Type B pancreatic cell (in vitro differentiated cells): ENCODE data around the gene CAMKMT. TPM values are rescaled to one million over a fixed set of nuclear protein-coding genes. Genes with fewer than 3 reads are reported as not detected.

Source experiments
- DNase-seq: peaks from one replicate; pipeline ENCODE4 v3.0.0; 2021; ENCODE audit warnings: mixed read lengths; ENCODE audit not compliant: unreplicated experiment; ENCODE audit errors: extremely low spot score
- H3K27ac Mint-ChIP-seq: 2 replicates; pipeline ENCODE4 v1.8.0; 2021; ENCODE audit warnings: mild to moderate bottlenecking, mixed read lengths
- H3K27me3 Mint-ChIP-seq: 2 replicates; pipeline ENCODE4 v1.8.0; 2021; ENCODE audit warnings: mixed read lengths
- H3K36me3 Mint-ChIP-seq: 2 replicates; pipeline ENCODE4 v1.8.0; 2021; ENCODE audit warnings: mixed read lengths
- H3K4me1 Mint-ChIP-seq: one replicate; pipeline ENCODE4 v1.8.0; 2021; ENCODE audit warnings: mixed read lengths; ENCODE audit not compliant: unreplicated experiment
- H3K4me3 Mint-ChIP-seq: 2 replicates; pipeline ENCODE4 v1.8.0; 2021; ENCODE audit warnings: mild to moderate bottlenecking, mixed read lengths
- H3K9me3 Mint-ChIP-seq: 2 replicates; pipeline ENCODE4 v1.8.0; 2021; ENCODE audit warnings: mixed read lengths
- CTCF ChIP-seq: fragments of 200-600 bp; sonication (generic); conservative IDR thresholded peaks from 2 replicates; pipeline ENCODE4 v1.5.0; 2021; ENCODE audit warnings: antibody characterized with exemption, mild to moderate bottlenecking
- total RNA-seq: library from RNA; stranded (reverse); gene quantifications from 2 replicates; pipeline ENCODE4 v1.2.1, GENCODE V29; 2021; ENCODE audit warnings: low replicate concordance

Gene CAMKMT
- total RNA-seq, 1 donor from 2014 or later: 7.7 TPM

GRCh38 chr2:44768438-44769236 is 406.9 kb downstream of the CAMKMT start:
- no peaks in the 10 kb centered on the region for H3K9me3 Mint-ChIP-seq
- H3K4me1 Mint-ChIP-seq: peaks cover 22% of the 10 kb centered on the region
- H3K4me3 Mint-ChIP-seq: peak overlapping the region; percentile 77
- H3K27me3 Mint-ChIP-seq: peaks cover 84% of the 10 kb centered on the region
- DNase-seq: no peak
- no peak for TF ChIP-seq CTCF
- no peaks in the 10 kb centered on the region for H3K36me3 Mint-ChIP-seq
- H3K27ac Mint-ChIP-seq: no peak overlapping the region

DNA sequence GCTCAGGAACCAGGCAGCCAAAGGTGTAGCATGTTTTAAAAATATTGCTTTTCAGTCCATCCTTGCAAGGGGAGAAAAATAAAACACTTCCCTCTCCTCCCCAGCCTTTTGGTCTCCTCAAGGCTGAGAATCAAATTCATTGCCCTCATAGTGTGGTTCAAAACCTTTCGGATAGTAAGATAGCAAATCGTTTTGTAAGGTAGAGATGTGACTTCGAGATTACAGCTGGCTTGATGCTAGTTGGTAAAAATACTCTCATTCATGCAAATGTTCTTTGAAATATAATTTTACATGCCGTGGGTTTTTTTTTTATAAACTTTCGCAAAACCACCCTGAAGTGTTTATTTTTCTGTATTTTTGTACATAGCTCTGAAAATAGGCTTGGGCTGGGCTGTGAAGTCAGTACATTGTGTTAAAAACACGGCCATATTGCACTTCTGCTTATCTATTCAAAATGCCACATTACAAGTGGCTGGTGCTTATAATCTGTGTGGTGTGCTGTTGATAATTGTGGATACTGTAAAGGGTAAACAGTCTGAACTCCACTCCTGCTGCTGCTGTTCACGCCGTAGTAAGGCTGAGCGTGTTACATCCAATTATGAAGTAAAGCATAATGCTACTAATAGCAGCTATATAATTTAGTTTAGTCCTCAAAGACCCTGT is 407.7 kb downstream of the CAMKMT start:
- peaks cover 79% of the 10 kb centered on the region for H3K27me3 Mint-ChIP-seq
- H3K9me3 Mint-ChIP-seq: no peaks in the 10 kb centered on the region
- H3K4me1 Mint-ChIP-seq: peaks cover 22% of the 10 kb centered on the region
- DNase-seq: no peak
- H3K36me3 Mint-ChIP-seq: no peaks in the 10 kb centered on the region
- no peak overlapping the region for H3K4me3 Mint-ChIP-seq
- no peak overlapping the region for H3K27ac Mint-ChIP-seq
- no peak for TF ChIP-seq CTCF

GRCh38 chr2:44770221-44771195 is 408.8 kb downstream of the CAMKMT start:
- Mint-ChIP-seq H3K4me3 (no peak overlapping the region), H3K27ac (no peak overlapping the region), H3K9me3 (no peaks in the 10 kb centered on the region), H3K36me3 (no peaks in the 10 kb centered on the region), H3K27me3 (peaks cover 79% of the 10 kb centered on the region), H3K4me1 (peaks cover 22% of the 10 kb centered on the region)
- TF ChIP-seq CTCF: no peak
- no peak for DNase-seq

DNA sequence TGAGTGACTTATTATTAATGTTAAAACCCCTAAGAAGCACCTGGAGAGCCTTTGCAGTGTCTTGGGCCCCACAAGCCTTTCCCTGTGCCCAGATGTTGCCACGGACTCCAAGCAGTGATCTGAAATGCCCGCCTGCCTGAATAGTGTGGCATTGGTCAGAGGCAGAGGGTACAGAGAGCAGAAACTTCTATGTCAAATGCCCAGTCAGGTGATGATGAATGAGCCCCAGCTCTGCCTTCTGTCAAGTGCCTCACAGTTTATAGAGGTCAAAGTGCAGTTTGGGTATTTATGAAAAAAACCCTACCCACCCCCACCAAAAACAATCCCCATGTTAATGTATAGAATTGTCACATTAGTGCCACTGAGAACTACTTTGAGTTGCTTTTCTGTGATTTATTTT is 409.8 kb downstream of the CAMKMT start:
- peaks cover 22% of the 10 kb centered on the region for H3K4me1 Mint-ChIP-seq
- DNase-seq: no peak
- TF ChIP-seq CTCF: no peak
- peaks cover 78% of the 10 kb centered on the region for H3K27me3 Mint-ChIP-seq
- no peaks in the 10 kb centered on the region for H3K36me3 Mint-ChIP-seq
- H3K27ac Mint-ChIP-seq: no peak overlapping the region
- no peaks in the 10 kb centered on the region for H3K9me3 Mint-ChIP-seq
- H3K4me3 Mint-ChIP-seq: no peak overlapping the region

DNA sequence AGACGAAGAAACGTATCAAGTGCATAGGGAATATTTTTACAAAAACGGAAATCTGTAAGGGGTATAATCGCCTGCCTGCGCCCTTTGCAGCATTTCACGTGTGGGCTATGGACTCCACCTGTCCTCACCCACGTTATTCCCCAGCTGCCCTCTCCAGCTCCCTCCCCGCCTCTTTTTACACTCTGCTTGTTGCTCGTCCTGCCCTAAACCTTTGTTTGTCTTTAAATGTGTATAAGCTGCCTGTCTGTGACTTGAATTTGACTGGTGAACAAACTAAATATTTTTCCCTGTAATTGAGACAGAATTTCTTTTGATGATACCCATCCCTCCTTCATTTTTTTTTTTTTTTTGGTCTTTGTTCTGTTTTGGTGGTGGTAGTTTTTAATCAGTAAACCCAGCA is 410.4 kb downstream of the CAMKMT start:
- DNase-seq: no peak
- Mint-ChIP-seq H3K27ac (no peak overlapping the region), H3K4me1 (peaks cover 22% of the 10 kb centered on the region), H3K27me3 (peaks cover 74% of the 10 kb centered on the region), H3K36me3 (no peaks in the 10 kb centered on the region), H3K9me3 (no peaks in the 10 kb centered on the region), H3K4me3 (no peak overlapping the region)
- TF ChIP-seq CTCF: no peak
